GM19035 (cell line): ENCODE data around the gene MYO19.
"Not testable (repeated sequence)": the region's sequence is repeated elsewhere in the genome, so short reads cannot be mapped to it uniquely, and the experiment has no call there.

ENCODE experiments used
- ATAC-seq: cut with Tn5 transposase; IDR thresholded peaks from one replicate; pipeline ENCODE4 v1.9.1; 2021; ENCODE audit not compliant: unreplicated experiment

The MYO19 gene

DNA sequence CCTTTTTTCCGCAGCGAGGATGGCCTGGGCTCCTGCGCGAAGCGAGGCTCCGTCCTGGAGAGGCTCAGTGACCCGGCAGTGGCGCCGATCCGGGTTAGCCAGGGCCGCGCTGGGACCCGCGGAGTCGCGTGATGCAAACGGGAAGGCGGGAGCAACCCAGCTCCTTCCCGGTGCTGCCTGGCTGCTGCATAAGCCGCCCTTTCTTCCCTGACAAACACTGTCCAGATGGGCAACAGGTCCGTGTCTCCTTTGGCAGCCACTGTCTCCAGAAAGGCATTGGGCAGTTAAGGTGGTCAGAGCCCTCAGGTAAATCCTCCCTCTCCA lies 69.9 kb downstream of the MYO19 start:
- ATAC-seq = no peak

DNA sequence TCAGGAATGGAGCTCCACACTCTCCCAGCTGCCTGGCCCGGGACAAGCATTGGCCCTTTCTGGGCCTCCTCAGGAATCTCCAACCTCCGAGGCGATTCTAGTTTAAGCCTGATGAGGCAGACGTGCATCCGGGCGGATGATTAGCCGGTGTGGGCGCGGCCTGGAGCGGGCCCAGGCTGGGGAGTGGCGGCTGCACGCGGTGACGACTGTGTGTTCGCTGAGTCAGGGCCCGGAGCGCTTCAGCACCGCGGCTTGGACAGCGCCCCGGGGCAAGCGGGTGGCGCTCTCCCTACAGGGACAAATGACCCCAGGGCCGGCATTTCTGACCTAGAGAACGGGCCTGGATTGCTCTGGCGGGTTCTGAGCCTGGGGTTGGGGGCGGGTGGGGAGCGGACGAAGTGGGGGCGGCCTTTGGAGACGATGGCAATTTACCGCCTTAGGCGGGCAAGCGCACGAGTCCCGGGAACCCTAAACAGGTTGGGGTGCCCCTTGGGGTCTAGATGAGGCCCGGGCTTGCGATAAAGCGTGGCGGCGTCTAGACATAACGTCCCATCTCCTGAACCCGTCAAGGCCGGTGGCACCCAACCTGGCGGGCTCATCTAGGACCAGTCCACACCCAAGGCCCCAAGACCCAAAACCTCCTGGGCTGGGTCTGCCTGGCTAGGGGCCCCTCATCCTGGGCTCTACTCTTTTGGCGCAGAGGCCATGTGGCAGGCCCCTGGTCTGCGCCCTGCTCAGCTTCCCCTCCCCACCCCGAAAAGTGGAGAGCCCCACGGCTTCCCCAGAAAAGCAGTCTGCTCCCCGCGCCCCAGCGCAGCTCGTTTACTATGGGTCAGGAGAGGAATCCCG lies 70.5 kb downstream of the MYO19 start:
- no peak for ATAC-seq

DNA sequence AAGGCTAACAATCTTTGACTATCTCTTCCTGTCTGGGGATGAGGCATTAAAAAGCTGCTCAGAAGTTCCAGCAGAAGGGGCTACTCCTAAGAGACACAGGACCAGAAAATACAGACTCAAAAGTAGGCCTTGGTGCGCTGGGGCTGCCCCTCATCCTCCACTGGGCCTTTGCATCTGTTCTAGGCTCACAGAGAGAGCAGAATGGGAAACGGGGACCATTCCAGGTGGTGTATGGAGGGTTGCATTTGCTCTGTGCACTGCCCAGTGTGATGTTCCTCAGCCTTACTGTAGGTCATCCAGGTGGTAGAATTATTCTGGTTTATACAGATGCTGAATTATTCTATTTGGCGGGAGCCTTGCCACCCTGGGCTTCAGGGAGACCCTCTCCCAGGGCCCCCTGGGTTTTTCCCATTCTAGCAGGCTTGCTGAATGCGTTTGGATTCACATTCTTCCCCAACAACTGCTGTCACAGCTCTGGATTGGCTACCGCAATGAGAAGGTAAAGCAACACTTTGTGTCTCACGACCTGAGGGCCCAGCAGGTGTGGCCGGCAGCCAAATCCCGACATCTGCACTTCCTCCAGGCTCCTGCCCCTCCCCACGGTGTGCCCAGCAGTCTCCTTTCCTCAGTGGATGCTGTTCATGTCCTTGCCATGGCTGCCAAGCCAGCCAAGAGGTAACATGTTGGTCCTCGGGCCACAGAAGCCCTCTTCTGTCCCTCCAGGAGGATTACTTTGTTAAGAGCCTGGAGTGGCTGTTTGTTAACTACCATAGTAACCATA lies 73.1 kb downstream of the MYO19 start:
- no peak for ATAC-seq

DNA sequence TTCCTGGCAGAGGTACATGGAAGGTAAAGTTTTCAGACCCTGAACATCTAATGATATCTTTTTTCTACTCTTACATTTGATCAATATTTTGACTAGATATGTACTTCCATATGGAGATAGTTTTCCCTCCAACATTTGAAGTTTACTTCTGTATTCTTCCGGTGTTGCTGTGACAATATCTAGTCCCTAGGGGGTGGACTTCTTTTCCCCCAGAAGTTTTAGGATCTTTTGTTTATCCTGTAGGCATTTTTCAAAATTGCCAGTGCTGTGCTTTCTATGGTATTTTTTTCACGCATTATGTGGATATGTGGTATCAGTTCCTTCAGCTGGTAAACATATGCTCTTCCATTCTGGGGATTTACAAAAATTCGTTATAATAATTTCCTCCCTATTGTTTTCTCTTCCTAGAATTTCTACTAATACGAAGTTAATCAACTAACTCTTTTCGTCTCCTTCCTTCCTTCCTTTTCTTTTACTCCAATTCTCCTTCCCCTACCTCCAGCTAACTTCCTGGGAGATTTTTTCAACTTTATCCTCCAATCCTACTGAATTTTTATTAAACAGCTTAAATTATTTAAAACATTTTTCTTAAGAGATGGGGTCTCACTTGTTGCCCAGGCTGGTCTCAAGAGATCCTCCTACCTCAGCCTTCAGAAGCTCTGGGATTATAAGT lies 74.3 kb downstream of the MYO19 start:
- ATAC-seq = no peak

DNA sequence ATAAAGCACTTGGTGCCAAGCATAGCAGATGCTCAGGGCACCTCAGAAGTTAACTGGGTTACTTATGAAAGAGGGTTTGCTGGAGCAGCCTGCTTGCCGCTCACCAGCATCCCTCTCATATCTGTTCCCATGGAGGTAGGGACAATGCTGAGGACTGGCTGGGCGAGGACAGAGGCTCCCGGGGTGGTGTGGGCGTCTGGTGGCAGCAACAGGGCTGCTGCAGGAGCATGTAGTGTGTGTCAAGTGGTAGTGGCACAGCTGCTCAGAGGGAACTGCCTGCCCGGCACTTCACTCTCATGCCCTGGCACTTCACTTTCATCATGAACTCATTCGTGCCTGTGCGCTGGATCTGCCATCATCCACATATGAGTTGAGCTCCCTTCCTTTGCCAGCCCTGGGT lies 75.1 kb downstream of the MYO19 start:
- no peak for ATAC-seq

DNA sequence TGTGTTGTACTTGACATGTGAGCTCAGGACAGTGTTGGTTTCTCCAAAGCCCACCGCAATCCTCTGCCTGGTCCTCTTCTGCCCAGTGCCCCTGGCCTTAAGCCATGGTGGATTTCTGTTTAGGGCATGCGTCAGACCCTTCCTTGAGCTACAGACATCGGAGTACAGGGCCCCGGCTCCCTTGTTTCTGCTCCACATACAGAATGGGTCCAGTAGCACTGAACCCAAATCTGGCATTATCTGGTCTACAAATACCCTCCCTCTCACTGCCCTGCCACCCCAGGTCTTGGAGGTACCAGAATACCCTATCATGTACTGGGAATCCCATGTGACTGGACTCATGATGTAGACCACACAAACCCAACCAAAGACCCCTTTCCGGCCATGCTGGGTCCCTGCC lies 75.6 kb downstream of the MYO19 start:
- ATAC-seq = no peak

DNA sequence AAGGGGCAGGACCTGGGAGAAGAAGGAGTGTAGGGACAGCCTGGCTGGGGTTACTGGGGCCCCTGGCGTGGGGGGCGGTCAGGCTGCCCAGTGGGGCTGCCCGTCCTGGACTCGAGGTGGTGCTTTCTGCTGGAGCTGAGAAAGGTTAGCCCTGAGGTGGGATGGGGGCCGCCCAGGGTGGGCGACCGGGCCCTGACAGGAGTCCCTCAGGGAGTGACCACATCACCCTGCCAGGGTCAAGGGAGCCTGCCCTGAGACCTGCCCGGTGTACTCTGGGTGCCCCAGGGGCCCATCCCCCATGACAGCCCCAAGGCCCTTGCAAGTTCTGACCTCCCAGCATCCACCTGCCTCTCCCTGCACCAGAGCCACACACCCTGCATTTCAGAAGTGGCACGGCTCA lies 77.0 kb downstream of the MYO19 start:
- not testable (repeated sequence) for ATAC-seq

DNA sequence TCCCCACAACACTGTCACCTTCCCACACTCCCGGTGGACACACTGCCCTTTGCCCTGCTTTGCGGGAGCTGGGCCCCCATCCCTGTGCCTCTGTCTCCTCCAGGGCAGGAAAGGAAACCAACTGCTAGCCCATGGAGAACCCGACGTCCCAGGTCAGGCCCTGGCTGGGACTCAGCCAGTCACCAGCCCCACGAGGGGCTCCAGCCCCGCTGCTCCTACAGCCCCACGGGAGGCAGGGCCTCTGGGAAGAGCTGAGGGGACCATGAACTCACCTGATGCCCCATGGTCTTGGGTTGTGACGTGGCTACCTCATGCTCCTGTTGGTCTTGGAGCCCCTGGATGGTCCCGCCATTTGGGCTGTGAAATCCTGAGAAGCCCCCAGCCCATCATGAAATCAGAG lies 81.8 kb downstream of the MYO19 start:
- not testable (repeated sequence) for ATAC-seq

DNA sequence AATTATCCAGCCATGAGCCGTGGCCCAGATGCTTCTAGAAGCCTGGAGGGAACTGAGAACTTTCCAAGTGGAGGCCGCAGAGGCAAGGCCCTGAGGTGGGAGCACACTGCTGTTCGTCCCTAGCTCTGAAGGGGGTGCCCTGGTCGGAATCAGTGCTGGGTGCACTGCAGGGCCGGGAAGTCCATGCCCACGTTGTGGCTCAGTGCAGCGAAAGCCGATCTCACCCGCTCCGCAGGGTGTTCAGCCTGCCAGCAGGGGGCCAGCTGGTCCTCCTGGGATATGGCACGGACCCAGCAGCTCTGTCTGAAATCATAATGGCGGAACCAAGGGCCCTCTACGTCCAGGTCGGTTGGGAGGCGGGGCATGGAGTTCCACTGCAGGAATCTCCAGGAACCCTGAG lies 84.7 kb downstream of the MYO19 start:
- not testable (repeated sequence) for ATAC-seq
